Measurements from ENCODE around the gene MED25.

DNA sequence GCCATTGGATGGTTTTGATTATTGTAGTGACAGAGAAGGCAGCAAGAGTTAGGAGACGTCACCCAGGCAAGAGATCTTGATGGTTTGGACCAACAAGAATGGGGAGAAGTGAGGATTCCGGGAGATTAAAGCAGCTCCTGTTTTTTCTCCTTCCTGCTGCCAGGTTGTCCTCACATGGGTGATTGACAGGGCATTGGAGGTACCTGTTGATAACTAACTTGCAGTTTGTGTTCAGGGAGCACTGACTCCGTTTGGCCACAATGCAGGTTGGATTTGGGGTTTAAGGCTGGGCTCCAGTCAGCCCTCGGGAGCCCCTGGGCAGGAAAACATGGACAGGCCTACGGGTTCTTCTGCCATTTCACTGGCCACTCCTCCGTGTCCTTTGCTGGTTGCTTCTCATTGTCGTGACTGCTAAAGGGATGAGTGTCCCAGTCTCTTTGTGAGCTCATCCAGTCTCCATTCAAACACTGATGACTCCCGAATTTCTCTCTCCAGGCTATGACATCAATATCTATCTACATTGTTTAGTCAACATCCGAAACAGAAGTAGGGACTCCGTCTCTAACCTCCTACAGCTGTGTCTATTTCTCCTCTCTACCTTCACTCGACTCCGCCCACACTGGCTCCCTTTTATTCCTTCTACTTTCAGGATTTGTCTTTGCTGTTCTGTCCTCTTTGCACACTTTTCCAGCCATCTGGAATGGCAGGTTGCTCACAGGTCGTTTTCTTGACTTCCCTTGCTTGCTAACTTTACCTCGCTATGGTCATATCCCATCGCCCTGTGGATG, 31.5 kb downstream of the MED25 start:
- TF ChIP-seq, protein P1, sequence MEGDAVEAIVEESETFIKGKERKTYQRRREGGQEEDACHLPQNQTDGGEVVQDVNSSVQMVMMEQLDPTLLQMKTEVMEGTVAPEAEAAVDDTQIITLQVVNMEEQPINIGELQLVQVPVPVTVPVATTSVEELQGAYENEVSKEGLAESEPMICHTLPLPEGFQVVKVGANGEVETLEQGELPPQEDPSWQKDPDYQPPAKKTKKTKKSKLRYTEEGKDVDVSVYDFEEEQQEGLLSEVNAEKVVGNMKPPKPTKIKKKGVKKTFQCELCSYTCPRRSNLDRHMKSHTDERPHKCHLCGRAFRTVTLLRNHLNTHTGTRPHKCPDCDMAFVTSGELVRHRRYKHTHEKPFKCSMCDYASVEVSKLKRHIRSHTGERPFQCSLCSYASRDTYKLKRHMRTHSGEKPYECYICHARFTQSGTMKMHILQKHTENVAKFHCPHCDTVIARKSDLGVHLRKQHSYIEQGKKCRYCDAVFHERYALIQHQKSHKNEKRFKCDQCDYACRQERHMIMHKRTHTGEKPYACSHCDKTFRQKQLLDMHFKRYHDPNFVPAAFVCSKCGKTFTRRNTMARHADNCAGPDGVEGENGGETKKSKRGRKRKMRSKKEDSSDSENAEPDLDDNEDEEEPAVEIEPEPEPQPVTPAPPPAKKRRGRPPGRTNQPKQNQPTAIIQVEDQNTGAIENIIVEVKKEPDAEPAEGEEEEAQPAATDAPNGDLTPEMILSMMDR (conservative IDR thresholded peaks at IDR 0.05; ENCODE audit: low read length) = no peak
- TF ChIP-seq EZH2phosphoT487 (IDR thresholded peaks at IDR 0.05; ENCODE audit: borderline replicate concordance) = no peak

All from Loucy (cell line).